Measurements from ENCODE around the gene POLR3C. TPM values are rescaled to one million over a fixed set of nuclear protein-coding genes. Genes with fewer than 3 reads are reported as not detected.
"Not testable (repeated sequence)": the region's sequence is repeated elsewhere in the genome, so short reads cannot be mapped to it uniquely, and the experiment has no call there.

Gene POLR3C
- total RNA-seq, 4 donors from 2014 or later: 28.0 to 36.5 (median 32.7) TPM

- H3K27me3 ChIP-seq: no peaks in the 10 kb centered on the region
- 96% methylated on average over 4 of the region's 4 CpGs for WGBS, 2 donors
- H3K9me3 ChIP-seq: no peaks in the 10 kb centered on the region
- no peak for DNase-seq
- H3K27ac ChIP-seq: no peak overlapping the region
- TF ChIP-seq POLR2A (IDR thresholded peaks at IDR 0.05) (no peak), CTCF (IDR thresholded peaks at IDR 0.05) (no peak)
- intact Hi-C loops (cut with DNase I): no loop called here
- H3K4me3 ChIP-seq (replicated peaks in 1 of 3): no peak overlapping the region
- H3K36me3 ChIP-seq: no peaks in the 10 kb centered on the region
- peaks cover 24 to 30% of the 10 kb centered on the region in 2 donors for H3K4me1 ChIP-seq
Measured at GRCh38 chr1:145806408-145806807, 17.6 kb upstream of the POLR3C start.

DNA sequence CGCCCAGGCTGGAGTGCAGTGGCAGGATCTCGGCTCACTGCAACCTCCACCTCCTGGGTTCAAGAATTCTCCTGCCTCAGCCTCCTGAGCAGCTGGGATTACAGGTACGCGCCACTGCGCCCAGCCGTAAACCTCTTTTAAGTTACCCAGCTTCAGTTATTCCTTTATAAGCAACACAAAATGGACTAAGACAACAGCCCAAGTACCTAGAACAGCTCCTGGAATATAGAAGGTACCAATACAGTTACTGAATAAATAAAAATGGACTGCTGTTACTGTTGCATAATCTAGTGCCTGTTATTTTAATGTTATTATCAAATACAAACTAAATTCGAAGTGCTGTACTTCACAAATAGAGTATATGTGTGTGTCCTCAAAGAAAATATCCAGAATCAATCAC, 17.2 kb upstream of the POLR3C start:
- H3K27me3 ChIP-seq: no peaks in the 10 kb centered on the region
- H3K9me3 ChIP-seq: no peaks in the 10 kb centered on the region
- H3K4me3 ChIP-seq (replicated peaks in 1 of 3): no peak overlapping the region
- TF ChIP-seq CTCF (IDR thresholded peaks at IDR 0.05) (no peak), POLR2A (IDR thresholded peaks at IDR 0.05) (no peak)
- H3K4me1 ChIP-seq: peaks cover 24 to 26% of the 10 kb centered on the region in 2 donors
- no peaks in the 10 kb centered on the region for H3K36me3 ChIP-seq
- H3K27ac ChIP-seq: no peak overlapping the region
- intact Hi-C loops (cut with DNase I): no loop called here
- no peak for DNase-seq
- WGBS, 2 donors: 91 to 92% methylated on average over 7 of the region's 7 CpGs

GRCh38 chr1:145812977-145813810, 10.8 kb upstream of the POLR3C start:
- H3K36me3 ChIP-seq; intact Hi-C loops (cut with DNase I); H3K9me3 ChIP-seq; DNase-seq; H3K4me3 ChIP-seq (replicated peaks in 1 of 3); H3K27ac ChIP-seq; H3K4me1 ChIP-seq; H3K27me3 ChIP-seq: not testable (repeated sequence)
- 87 to 90% methylated on average over 5 to 6 of the region's 6 CpGs for WGBS, 2 donors

DNA sequence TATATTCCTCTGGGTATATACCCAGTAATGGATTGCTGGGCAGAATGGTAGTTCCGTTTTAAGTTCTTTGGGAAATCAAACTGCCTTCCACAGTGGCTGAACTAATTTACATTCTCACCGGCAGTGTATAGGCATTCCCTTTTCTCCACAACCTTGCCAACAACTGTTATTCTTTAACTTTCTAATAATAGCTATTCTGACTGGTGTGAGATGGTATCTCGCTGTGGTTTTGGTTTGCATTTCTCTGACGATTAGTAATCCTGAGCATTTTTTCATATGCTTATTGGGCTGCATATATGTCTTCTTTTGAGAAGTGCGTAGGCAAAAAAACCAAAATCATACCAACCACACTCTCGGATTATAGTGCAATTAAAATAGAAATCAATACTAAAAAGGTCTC, 5.9 kb upstream of the POLR3C start:
- H3K4me1 ChIP-seq; intact Hi-C loops (cut with DNase I); H3K4me3 ChIP-seq (replicated peaks in 1 of 3); H3K27me3 ChIP-seq; DNase-seq; H3K36me3 ChIP-seq; H3K9me3 ChIP-seq; H3K27ac ChIP-seq: not testable (repeated sequence)
- WGBS, 2 donors: 74 to 76% methylated on average over 2 of the region's 6 CpGs

GRCh38 chr1:145822779-145823331, 1.1 kb upstream of the POLR3C start:
- no CpG with 5 or more reads among the region's 16 CpGs for WGBS, 2 donors
- H3K4me1 ChIP-seq: peaks cover 10 to 13% of the 10 kb centered on the region in 2 donors
- not testable (repeated sequence) for H3K27ac ChIP-seq

DNA sequence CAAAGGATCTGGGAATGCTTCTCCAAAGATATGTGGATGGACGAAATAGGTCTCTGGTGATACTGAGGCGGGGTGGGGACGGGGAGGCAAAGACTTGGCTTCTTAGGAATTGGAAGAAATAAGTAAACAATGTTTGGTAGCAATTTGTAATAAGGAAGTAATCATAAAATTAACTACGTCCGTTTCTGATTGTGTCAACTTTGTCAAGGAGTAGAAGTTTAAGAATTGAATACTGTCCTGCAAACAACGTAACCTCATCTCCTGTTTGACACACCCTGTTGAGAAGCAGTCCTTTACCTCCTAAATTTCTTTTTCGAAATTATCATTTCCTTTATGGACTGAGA, 471 bp downstream of the POLR3C start:
- Histone ChIP-seq H3K27ac (peak overlapping the region; percentile 75 to 97 (median 85)), H3K4me3 (replicated peaks in 1 of 3) (peak overlapping the region; percentile 63 to 76 (median 70)), H3K9me3 (no peaks in the 10 kb centered on the region), H3K27me3 (no peaks in the 10 kb centered on the region), H3K36me3 (peaks cover 24 to 31% of the 10 kb centered on the region in 2 donors), H3K4me1 (peaks cover 10 to 13% of the 10 kb centered on the region in 2 donors)
- no peak for DNase-seq
- TF ChIP-seq POLR2A (IDR thresholded peaks at IDR 0.05) (no peak), CTCF (IDR thresholded peaks at IDR 0.05) (no peak)
- intact Hi-C loops (cut with DNase I): no loop called here
- 1% methylated on average over 7 of the region's 7 CpGs for WGBS, 2 donors

More at GRCh38 chr1:145822779-145823331, 1.1 kb upstream of the POLR3C start:
- H3K9me3 ChIP-seq; H3K27me3 ChIP-seq; DNase-seq; intact Hi-C loops (cut with DNase I): not testable (repeated sequence)
- H3K36me3 ChIP-seq: peaks cover 8 to 15% of the 10 kb centered on the region in 2 donors
- H3K4me3 ChIP-seq (replicated peaks in 1 of 3): peak overlapping the region in 1 of 3 donors; percentile 76

All from thyroid gland (tissue), 4 donors.